Spinal cord (tissue), 10 donors: ENCODE measurements around the gene ME2. TPM values are rescaled to one million over a fixed set of nuclear protein-coding genes. Genes with fewer than 3 reads are reported as not detected.

Source experiments
- DNase-seq, 6 donors: peaks; one replicate each; pipeline versions ENCODE4 v3.0.0 to v3.0.0-alpha.2; 2013 to 2015; ENCODE audit warnings: low spot score in 6 of 6, low read depth in 4 of 6
- H3K27ac ChIP-seq: one replicate; pipeline ENCODE4 v1.5.1; 2013; ENCODE audit warnings: low read depth, low read length, control low read depth
- H3K27me3 ChIP-seq: one replicate; pipeline ENCODE4 v1.6.1; 2013; ENCODE audit warnings: low read length; ENCODE audit not compliant: control insufficient read depth, insufficient read depth
- H3K36me3 ChIP-seq: one replicate; pipeline ENCODE4 v1.6.1; 2013; ENCODE audit warnings: low read length; ENCODE audit not compliant: control insufficient read depth, insufficient read depth
- H3K4me1 ChIP-seq: one replicate; pipeline ENCODE4 v1.6.1; 2013; ENCODE audit warnings: low read length; ENCODE audit not compliant: control insufficient read depth, insufficient read depth
- H3K4me3 ChIP-seq: one replicate; pipeline ENCODE4 v1.5.1; 2013; ENCODE audit warnings: low read depth, low read length, control low read depth
- H3K9me3 ChIP-seq: one replicate; pipeline ENCODE4 v1.6.1; 2013; ENCODE audit warnings: low read length; ENCODE audit not compliant: control insufficient read depth, insufficient read depth
- WGBS: methylation state at CpG from one replicate; pipeline ENCODE4 v1.1.5; 2013; ENCODE audit warnings: missing lambda C conversion rate; ENCODE audit not compliant: insufficient coverage; 5-methylcytosine and 5-hydroxymethylcytosine counted together
- polyA plus RNA-seq, 2 donors: library from polyadenylated mRNA; unstranded; fragments of 120-200 nt; gene quantifications; one replicate each; pipeline ENCODE4 v1.2.1, GENCODE V29; 2013; ENCODE audit not compliant: insufficient read length in 2 of 2
- total RNA-seq, 2 donors: library from RNA; depleted of rRNA in 1 of 2; stranded (reverse); fragments of 120-200 nt in 1 of 2; fragments of >200 nt in 1 of 2; gene quantifications; one replicate each; pipeline versions ENCODE4 v1.2.3 to v1.2.4, GENCODE V29; 2013 to 2014
- donor health status: healthy.

The ME2 gene
- total and polyA plus RNA-seq, 4 donors, result 55.2 to 83.7 (median 65.9) TPM

- 67% methylated on average over 1 of the region's 1 CpG for WGBS
- Histone ChIP-seq H3K27me3 (no peaks in the 10 kb centered on the region), H3K9me3 (peaks cover 4% of the 10 kb centered on the region), H3K36me3 (peaks cover 8% of the 10 kb centered on the region), H3K4me3 (no peak overlapping the region), H3K4me1 (no peaks in the 10 kb centered on the region), H3K27ac (no peak overlapping the region)
- DNase-seq, result no peak
Measured at GRCh38 chr18:50902797-50903196, 23.9 kb downstream of the ME2 start.

DNA sequence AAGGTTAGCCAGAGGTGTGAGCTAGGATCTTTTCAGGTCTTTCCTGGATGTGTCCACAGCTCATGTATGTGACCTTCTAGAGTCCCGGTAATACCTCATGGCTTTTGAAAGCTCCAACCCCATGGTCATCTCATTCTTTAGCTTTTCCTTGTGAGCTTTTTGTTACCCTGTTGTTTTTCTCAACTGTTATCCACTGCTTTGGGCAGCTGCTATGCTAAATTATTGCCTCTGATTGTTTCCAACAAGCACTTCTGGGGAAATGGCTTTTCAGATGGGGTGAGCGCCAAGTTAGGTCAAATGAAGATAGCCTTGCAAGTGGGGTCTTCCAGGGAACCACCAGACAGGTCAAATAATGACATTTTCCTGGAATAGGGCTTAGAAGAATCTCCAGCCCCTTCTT lies 27.9 kb downstream of the ME2 start:
- no peaks in the 10 kb centered on the region for H3K27me3 ChIP-seq
- no peak overlapping the region for H3K27ac ChIP-seq
- H3K4me3 ChIP-seq, result no peak overlapping the region
- WGBS, result 100% methylated on average over 2 of the region's 2 CpGs
- no peak for DNase-seq
- no peaks in the 10 kb centered on the region for H3K4me1 ChIP-seq
- H3K36me3 ChIP-seq, result peaks cover 4% of the 10 kb centered on the region
- peaks cover 2% of the 10 kb centered on the region for H3K9me3 ChIP-seq

DNA sequence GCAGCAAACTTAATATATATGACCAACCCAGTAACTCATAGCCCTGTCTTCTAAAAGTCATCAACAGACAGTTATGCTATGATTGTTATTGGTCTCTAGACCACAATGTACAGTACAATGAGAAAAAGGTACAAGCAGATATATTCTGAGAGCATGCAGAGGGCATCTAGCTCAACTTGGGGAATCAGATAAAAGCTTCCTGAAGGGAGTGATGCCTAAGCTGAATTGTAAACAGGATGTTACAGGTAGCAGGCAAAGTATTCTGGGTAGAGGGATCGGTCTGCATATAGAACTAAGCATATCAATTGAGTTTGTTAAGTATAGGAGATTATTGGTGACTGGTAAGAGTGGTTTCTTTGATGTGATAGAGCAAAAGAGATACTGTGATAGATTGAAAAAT lies 30.3 kb downstream of the ME2 start:
- Histone ChIP-seq H3K36me3 (peaks cover 8% of the 10 kb centered on the region), H3K4me3 (no peak overlapping the region), H3K27me3 (no peaks in the 10 kb centered on the region), H3K4me1 (no peaks in the 10 kb centered on the region), H3K27ac (no peak overlapping the region), H3K9me3 (peaks cover 2% of the 10 kb centered on the region)
- 100% methylated on average over 1 of the region's 1 CpG for WGBS
- no peak for DNase-seq

DNA sequence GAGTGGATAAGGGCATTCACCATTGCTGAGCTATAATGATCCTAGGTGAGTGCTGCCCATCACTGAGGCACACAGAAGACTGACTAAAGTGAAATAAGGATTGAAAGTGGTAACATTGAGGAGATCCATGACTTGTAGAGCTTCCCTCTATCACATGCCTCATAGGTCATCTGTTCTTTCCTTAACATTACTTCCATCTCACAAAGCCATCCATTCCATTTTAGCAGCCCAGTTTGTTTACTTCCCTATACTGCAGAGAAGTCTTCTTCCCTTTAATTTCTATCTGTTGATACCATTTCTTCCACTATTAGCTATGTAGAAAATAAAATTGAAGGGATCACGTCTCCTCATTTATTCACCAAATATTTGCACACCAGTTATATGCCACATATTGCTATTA lies 32.1 kb downstream of the ME2 start:
- no peaks in the 10 kb centered on the region for H3K4me1 ChIP-seq
- peaks cover 2% of the 10 kb centered on the region for H3K9me3 ChIP-seq
- peaks cover 14% of the 10 kb centered on the region for H3K36me3 ChIP-seq
- whole genome bisulfite sequencing, result no CpG with 5 or more reads among the region's 1 CpG
- DNase-seq, result no peak
- H3K4me3 ChIP-seq, result no peak overlapping the region
- no peak overlapping the region for H3K27ac ChIP-seq
- no peaks in the 10 kb centered on the region for H3K27me3 ChIP-seq

- no peaks in the 10 kb centered on the region for H3K4me1 ChIP-seq
- no CpG with 5 or more reads among the region's 1 CpG for WGBS
- H3K4me3 ChIP-seq, result no peak overlapping the region
- no peaks in the 10 kb centered on the region for H3K27me3 ChIP-seq
- no peaks in the 10 kb centered on the region for H3K9me3 ChIP-seq
- H3K36me3 ChIP-seq, result peaks cover 15% of the 10 kb centered on the region
- H3K27ac ChIP-seq, result no peak overlapping the region
- DNase-seq, result no peak
Measured at GRCh38 chr18:50917021-50917420, 38.1 kb downstream of the ME2 start.

- Histone ChIP-seq H3K36me3 (peaks cover 15% of the 10 kb centered on the region), H3K27me3 (no peaks in the 10 kb centered on the region), H3K4me1 (no peaks in the 10 kb centered on the region), H3K27ac (no peak overlapping the region), H3K4me3 (no peak overlapping the region), H3K9me3 (no peaks in the 10 kb centered on the region)
- 100% methylated on average over 3 of the region's 5 CpGs for WGBS
- no peak for DNase-seq
Measured at GRCh38 chr18:50918153-50918552, 39.2 kb downstream of the ME2 start.

DNA sequence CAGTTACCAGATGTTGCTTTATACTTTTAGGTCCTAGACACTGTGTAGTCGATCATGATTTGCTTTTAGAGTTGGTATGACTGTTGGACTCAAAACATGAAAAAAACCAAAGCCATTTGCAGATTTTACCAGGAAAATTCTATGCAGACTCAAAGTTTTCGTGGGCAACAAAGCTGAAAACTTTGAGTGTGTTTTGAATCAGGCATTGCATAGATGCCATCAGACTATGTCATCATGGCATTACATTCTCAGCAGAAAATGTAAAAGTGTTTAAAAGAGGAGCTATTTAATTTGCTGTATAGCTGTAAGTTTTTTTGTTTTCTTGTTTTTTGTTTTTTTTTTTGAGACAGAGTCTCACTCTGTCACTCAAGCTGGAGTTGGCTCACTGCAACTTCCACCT lies 45.5 kb downstream of the ME2 start:
- Histone ChIP-seq H3K36me3 (peaks cover 21% of the 10 kb centered on the region), H3K4me1 (no peaks in the 10 kb centered on the region), H3K9me3 (peaks cover 6% of the 10 kb centered on the region), H3K4me3 (no peak overlapping the region), H3K27me3 (no peaks in the 10 kb centered on the region), H3K27ac (no peak overlapping the region)
- WGBS, result 100% methylated on average over 2 of the region's 2 CpGs
- DNase-seq, result no peak

GRCh38 chr18:50926521-50926920 lies 47.6 kb downstream of the ME2 start:
- Histone ChIP-seq H3K9me3 (peaks cover 6% of the 10 kb centered on the region), H3K27ac (no peak overlapping the region), H3K4me1 (no peaks in the 10 kb centered on the region), H3K4me3 (no peak overlapping the region), H3K27me3 (no peaks in the 10 kb centered on the region), H3K36me3 (peaks cover 19% of the 10 kb centered on the region)
- no peak for DNase-seq

DNA sequence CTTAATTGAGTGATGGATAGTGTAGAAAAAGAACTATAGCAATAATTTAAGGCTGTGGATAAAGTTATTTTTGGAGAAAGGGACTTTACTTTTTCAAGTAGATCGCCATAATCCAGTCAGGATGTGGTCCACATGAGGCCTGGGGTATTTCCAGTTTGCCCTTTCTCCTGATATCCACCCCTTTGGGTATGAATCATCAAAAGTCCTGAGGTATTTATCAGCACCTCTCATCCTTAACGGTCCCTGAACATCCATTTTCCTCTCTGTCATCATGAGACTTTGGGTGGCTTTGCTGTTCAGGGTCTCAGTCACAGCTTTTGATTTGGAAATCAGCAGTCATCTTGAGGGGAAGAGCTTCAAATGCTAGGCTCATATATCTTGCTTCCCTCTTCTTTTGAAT lies 49.6 kb downstream of the ME2 start:
- no peaks in the 10 kb centered on the region for H3K27me3 ChIP-seq
- H3K4me1 ChIP-seq, result no peaks in the 10 kb centered on the region
- H3K9me3 ChIP-seq, result peaks cover 6% of the 10 kb centered on the region
- peaks cover 17% of the 10 kb centered on the region for H3K36me3 ChIP-seq
- no CpG with 5 or more reads among the region's 2 CpGs for WGBS
- no peak for DNase-seq
- H3K27ac ChIP-seq, result no peak overlapping the region
- H3K4me3 ChIP-seq, result no peak overlapping the region

DNA sequence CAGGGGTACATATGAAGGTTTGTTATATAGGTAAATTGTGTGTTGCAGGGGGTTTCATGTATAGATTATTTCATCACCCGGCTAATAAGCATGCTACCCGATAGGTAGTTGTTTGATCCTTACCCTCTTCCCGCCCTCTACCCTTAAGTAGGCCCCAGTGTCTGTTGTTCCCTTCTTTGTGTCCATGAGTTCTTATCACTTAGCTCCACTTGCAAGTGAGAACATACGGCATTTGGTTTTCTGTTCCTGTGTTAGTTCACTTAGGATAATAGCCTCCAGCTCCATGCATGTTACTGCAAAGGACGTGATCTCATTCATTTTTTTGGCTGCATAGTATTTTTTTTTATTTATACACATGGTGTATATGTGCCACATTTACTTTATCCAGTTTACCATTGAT lies 54.8 kb downstream of the ME2 start:
- WGBS, result 100% methylated on average over 1 of the region's 5 CpGs
- Histone ChIP-seq H3K36me3 (peaks cover 2% of the 10 kb centered on the region), H3K4me1 (no peaks in the 10 kb centered on the region), H3K27me3 (no peaks in the 10 kb centered on the region), H3K9me3 (no peaks in the 10 kb centered on the region), H3K27ac (no peak overlapping the region), H3K4me3 (no peak overlapping the region)
- DNase-seq, result no peak
